HEK293 (cell line): ENCODE measurements around the gene RABGGTA.

Experiments used
- HIC1 ChIP-seq: fragments of 450-650 bp; formaldehyde crosslinking; IDR thresholded peaks from 2 replicates; pipeline ENCODE4 v1.5.1; 2016; ENCODE audit warnings: missing biosample characterization, missing genetic modification characterization
- IKZF3 ChIP-seq: fragments of 450-650 bp; IDR thresholded peaks from 2 replicates; pipeline ENCODE4 v1.5.0; 2018; ENCODE audit warnings: missing biosample characterization, mild to moderate bottlenecking, missing genetic modification characterization, moderate library complexity
- KLF17 ChIP-seq: fragments of 450-650 bp; formaldehyde crosslinking; IDR thresholded peaks from 2 replicates; pipeline ENCODE4 v1.5.1; 2016; ENCODE audit warnings: missing biosample characterization, missing genetic modification characterization
- KLF9 ChIP-seq: fragments of 450-650 bp; formaldehyde crosslinking; IDR thresholded peaks from 2 replicates; pipeline ENCODE4 v1.5.1; 2016; ENCODE audit warnings: missing biosample characterization, missing genetic modification characterization, low read depth
- MEIS1 ChIP-seq: sonication (generic); formaldehyde crosslinking; IDR thresholded peaks from 2 replicates; pipeline ENCODE4 v1.8.1; 2022; ENCODE audit warnings: missing genetic modification reagents, mild to moderate bottlenecking, borderline replicate concordance
- MZF1 ChIP-seq: fragments of 450-650 bp; formaldehyde crosslinking; IDR thresholded peaks from 2 replicates; pipeline ENCODE4 v1.5.1; 2017; ENCODE audit warnings: missing biosample characterization, missing genetic modification characterization, borderline replicate concordance
- PRDM6 ChIP-seq: fragments of 450-650 bp; formaldehyde crosslinking; IDR thresholded peaks from 2 replicates; pipeline ENCODE4 v1.5.1; 2017; ENCODE audit warnings: missing biosample characterization, missing genetic modification characterization
- REPIN1 ChIP-seq: fragments of 450-650 bp; formaldehyde crosslinking; IDR thresholded peaks from 2 replicates; pipeline ENCODE4 v1.5.1; 2017; ENCODE audit warnings: missing biosample characterization, missing genetic modification characterization, low read depth
- SCRT1 ChIP-seq: fragments of 450-650 bp; formaldehyde crosslinking; IDR thresholded peaks from 2 replicates; pipeline ENCODE4 v1.5.1; 2016; ENCODE audit warnings: missing biosample characterization, missing genetic modification characterization, borderline replicate concordance
- SETDB1 ChIP-seq: IDR thresholded peaks from one replicate; pipeline ENCODE4 v1.6.1; 2017; ENCODE audit warnings: mild to moderate bottlenecking, low read length, moderate library complexity, mixed read lengths; ENCODE audit not compliant: insufficient read length
- TRIM28 ChIP-seq: IDR thresholded peaks from 2 replicates; pipeline ENCODE4 v1.6.1; 2011; ENCODE audit warnings: low read length, control low read depth, borderline replicate concordance
- TSHZ1 ChIP-seq: fragments of 450-650 bp; formaldehyde crosslinking; IDR thresholded peaks from 2 replicates; pipeline ENCODE4 v1.5.1; 2016; ENCODE audit warnings: missing biosample characterization, missing genetic modification characterization, borderline replicate concordance
- YY1 ChIP-seq: fragments of 450-650 bp; formaldehyde crosslinking; IDR thresholded peaks from 2 replicates; pipeline ENCODE4 v1.5.1; 2018; ENCODE audit warnings: missing biosample characterization, missing genetic modification characterization
- ZNF132 ChIP-seq: fragments of 450-650 bp; formaldehyde crosslinking; IDR thresholded peaks from 2 replicates; pipeline ENCODE4 v1.5.1; 2017; ENCODE audit warnings: missing biosample characterization, missing genetic modification characterization, borderline replicate concordance
- ZNF155 ChIP-seq: fragments of 450-650 bp; formaldehyde crosslinking; IDR thresholded peaks from 2 replicates; pipeline ENCODE4 v1.5.1; 2016; ENCODE audit warnings: missing biosample characterization, missing genetic modification characterization
- ZNF223 ChIP-seq: fragments of 450-650 bp; formaldehyde crosslinking; IDR thresholded peaks from 2 replicates; pipeline ENCODE4 v1.5.1; 2016; ENCODE audit warnings: missing biosample characterization, missing genetic modification characterization
- ZNF23 ChIP-seq: fragments of 450-650 bp; formaldehyde crosslinking; IDR thresholded peaks from 2 replicates; pipeline ENCODE4 v1.5.1; 2016; ENCODE audit warnings: missing biosample characterization, missing genetic modification characterization, borderline replicate concordance
- ZNF280D ChIP-seq: fragments of 450-650 bp; formaldehyde crosslinking; IDR thresholded peaks from 2 replicates; pipeline ENCODE4 v1.5.1; 2016; ENCODE audit warnings: missing biosample characterization, missing genetic modification characterization
- ZNF302 ChIP-seq: fragments of 450-650 bp; formaldehyde crosslinking; IDR thresholded peaks from 2 replicates; pipeline ENCODE4 v1.5.1; 2016; ENCODE audit warnings: missing biosample characterization, missing genetic modification characterization, low read depth
- ZNF324 ChIP-seq: fragments of 450-650 bp; formaldehyde crosslinking; IDR thresholded peaks from 2 replicates; pipeline ENCODE4 v1.5.1; 2016; ENCODE audit warnings: missing biosample characterization, missing genetic modification characterization
- ZNF362 ChIP-seq: fragments of 450-650 bp; formaldehyde crosslinking; IDR thresholded peaks from 2 replicates; pipeline ENCODE4 v1.5.1; 2016; ENCODE audit warnings: missing biosample characterization, missing genetic modification characterization
- ZNF416 ChIP-seq: fragments of 450-650 bp; formaldehyde crosslinking; IDR thresholded peaks from 2 replicates; pipeline ENCODE4 v1.5.1; 2016; ENCODE audit warnings: missing biosample characterization, missing genetic modification characterization
- ZNF423 ChIP-seq: fragments of 450-650 bp; formaldehyde crosslinking; IDR thresholded peaks from 2 replicates; pipeline ENCODE4 v1.5.1; 2016; ENCODE audit warnings: missing biosample characterization, missing genetic modification characterization
- ZNF544 ChIP-seq: fragments of 450-650 bp; formaldehyde crosslinking; IDR thresholded peaks from 2 replicates; pipeline ENCODE4 v1.5.0; 2017; ENCODE audit warnings: missing biosample characterization, missing genetic modification characterization
- ZNF629 ChIP-seq: fragments of 450-650 bp; formaldehyde crosslinking; IDR thresholded peaks from 2 replicates; pipeline ENCODE4 v1.5.1; 2017; ENCODE audit warnings: missing biosample characterization, missing genetic modification characterization
- ZNF707 ChIP-seq: fragments of 450-650 bp; formaldehyde crosslinking; IDR thresholded peaks from 2 replicates; pipeline ENCODE4 v1.5.1; 2016; ENCODE audit warnings: missing biosample characterization, missing genetic modification characterization
- ZNF76 ChIP-seq: fragments of 450-650 bp; formaldehyde crosslinking; IDR thresholded peaks from 2 replicates; pipeline ENCODE4; 2016; ENCODE audit warnings: low read depth, missing biosample characterization, missing genetic modification characterization, borderline replicate concordance
- ZNF785 ChIP-seq: fragments of 450-650 bp; formaldehyde crosslinking; IDR thresholded peaks from 2 replicates; pipeline ENCODE4 v1.5.1; 2016; ENCODE audit warnings: missing biosample characterization, missing genetic modification characterization
- ZSCAN16 ChIP-seq: fragments of 450-650 bp; formaldehyde crosslinking; IDR thresholded peaks from 2 replicates; pipeline ENCODE4 v1.5.1; 2016; ENCODE audit warnings: missing biosample characterization, missing genetic modification characterization

Gene RABGGTA

GRCh38 chr14:24232121-24232644, 39.2 kb downstream of the RABGGTA start, which contains the start of gene NEDD8 (continued):
- TF ChIP-seq ZNF280D (no peak), ZNF416 (tag by site-specific recombination) (no peak), HIC1 (tag by site-specific recombination) (no peak), ZNF132 (tag by site-specific recombination) (no peak), MEIS1 (no peak), KLF9 (tag by site-specific recombination) (peak; percentile 27; the same call in 1 of the 2 replicates), ZNF629 (peak; percentile 98), ZNF76 (tag by site-specific recombination) (peak; percentile 97), YY1 (tag by site-specific recombination) (no peak), ZNF223 (tag by site-specific recombination) (no peak), ZNF707 (tag by site-specific recombination) (no peak), REPIN1 (no peak), PRDM6 (no peak), ZNF23 (tag by site-specific recombination) (no peak), KLF17 (tag by site-specific recombination) (no peak), ZNF324 (0 out of 2 replicates have a peak, but pooled peaks have one; percentile 13), ZNF362 (no peak), ZNF302 (tag by site-specific recombination) (no peak), IKZF3 (tag by site-specific recombination) (0 out of 2 replicates have a peak, but pooled peaks have one; percentile 31), ZNF423 (tag by site-specific recombination) (no peak), ZNF544 (tag by site-specific recombination) (no peak), ZNF155 (no peak), ZSCAN16 (tag by site-specific recombination) (no peak), TRIM28 (no peak), SETDB1 (no peak), TSHZ1 (tag by site-specific recombination) (no peak), ZNF785 (tag by site-specific recombination) (no peak), SCRT1 (tag by site-specific recombination) (no peak), MZF1 (tag by site-specific recombination) (no peak)
